Smooth muscle cell (in vitro differentiated cells): ENCODE results near the gene PARP11. TPM values are rescaled to one million over a fixed set of nuclear protein-coding genes. Genes with fewer than 3 reads are reported as not detected.

Experiments used
- DNase-seq: peaks from one replicate; lab custom pipeline; 2025; ENCODE audit not compliant: unreplicated experiment; lab: John Stamatoyannopoulos, UW
- H2AFZ ChIP-seq: fragments of 200-600 bp; sonication (generic); 2 replicates; pipeline ENCODE4 v1.6.0; 2016; ENCODE audit warnings: antibody characterized with exemption, low read depth, mild to moderate bottlenecking
- H3F3A ChIP-seq: fragments of 200-600 bp; sonication (generic); 2 replicates; pipeline ENCODE4 v1.6.0; 2017; ENCODE audit warnings: antibody characterized with exemption, low read depth
- H3K27ac ChIP-seq: fragments of 200-600 bp; sonication (generic); 2 replicates; pipeline ENCODE4 v1.5.1; 2016; ENCODE audit warnings: low read depth, mild to moderate bottlenecking
- H3K27me3 ChIP-seq: fragments of 200-600 bp; sonication (generic); 2 replicates; pipeline ENCODE4 v1.6.1; 2016; ENCODE audit warnings: low read depth, mild to moderate bottlenecking
- H3K36me3 ChIP-seq: fragments of 200-600 bp; sonication (generic); 2 replicates; pipeline ENCODE4 v1.5.1; 2016; ENCODE audit warnings: low read depth
- H3K4me1 ChIP-seq: fragments of 200-600 bp; sonication (generic); 2 replicates; pipeline ENCODE4 v1.5.1; 2016; ENCODE audit warnings: low read depth
- H3K4me2 ChIP-seq: fragments of 200-600 bp; sonication (generic); 2 replicates; pipeline ENCODE4 v1.6.0; 2016; ENCODE audit warnings: mild to moderate bottlenecking
- H3K4me3 ChIP-seq: fragments of 200-600 bp; sonication (generic); 2 replicates; pipeline ENCODE4 v1.5.1; 2016; ENCODE audit warnings: mild to moderate bottlenecking
- H3K79me2 ChIP-seq: fragments of 200-600 bp; sonication (generic); 2 replicates; pipeline ENCODE4 v1.6.0; 2016; ENCODE audit warnings: low read depth, mild to moderate bottlenecking
- H3K9ac ChIP-seq: fragments of 200-600 bp; sonication (generic); 2 replicates; pipeline ENCODE4 v1.6.0; 2016; ENCODE audit warnings: low read depth
- H3K9me3 ChIP-seq: fragments of 200-600 bp; sonication (generic); replicated peaks from 2 replicates; pipeline ENCODE4 v1.5.1; 2016; ENCODE audit warnings: low read depth
- H4K20me1 ChIP-seq: fragments of 200-600 bp; sonication (generic); 2 replicates; pipeline ENCODE4 v1.6.0; 2016; ENCODE audit warnings: low read depth
- CTCF ChIP-seq: fragments of 200-600 bp; sonication (generic); IDR thresholded peaks from 2 replicates; pipeline ENCODE4 v1.5.1; 2017; ENCODE audit warnings: borderline replicate concordance, mild to moderate bottlenecking, antibody characterized with exemption; ENCODE audit not compliant: insufficient read depth, poor library complexity, severe bottlenecking
- WGBS: methylation state at CpG from one replicate; pipeline ENCODE4 v1.1.7; 2016; ENCODE audit warnings: low lambda C conversion rate; 5-methylcytosine and 5-hydroxymethylcytosine counted together
- polyA plus RNA-seq: library from polyadenylated mRNA; unstranded; fragments of >200 nt; fragmentation: Nextera tagmentation; extraction: Ambion mirVana; gene quantifications from 2 replicates; pipeline ENCODE4 v1.2.1, GENCODE V29; 2016
- total RNA-seq: library from RNA; depleted of rRNA; stranded (reverse); fragments of >200 nt; gene quantifications from 2 replicates; pipeline ENCODE4 v1.2.3, GENCODE V29; 2014

PARP11 gene
- total and polyA plus RNA-seq, 2 experiments from 2014 or later, result 6.1 to 9.6 TPM

DNA sequence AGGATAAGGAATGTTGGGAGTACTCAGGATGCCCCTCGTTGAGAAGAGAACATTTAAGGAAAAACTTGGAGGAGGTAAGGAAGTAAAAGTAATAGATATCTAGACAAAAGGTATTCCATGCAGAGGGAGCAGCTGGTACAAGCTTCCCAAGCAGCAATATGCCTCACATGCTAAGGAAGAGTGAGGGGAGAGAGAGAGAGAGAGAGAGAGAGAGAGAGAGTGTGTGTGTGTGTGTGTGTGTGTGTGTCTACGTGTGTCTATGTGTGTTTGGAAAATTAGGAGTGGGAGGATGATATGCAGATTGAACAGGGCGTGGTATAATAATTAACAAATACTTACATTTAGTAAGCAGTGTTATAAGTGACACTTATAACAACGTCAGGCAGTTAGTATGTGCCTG, 9.2 kb upstream of the PARP11 start:
- H4K20me1 ChIP-seq, result no peaks in the 10 kb centered on the region
- no peak overlapping the region for H2AFZ ChIP-seq
- H3K4me2 ChIP-seq, result no peak overlapping the region
- no peaks in the 10 kb centered on the region for H3K9me3 ChIP-seq
- H3F3A ChIP-seq, result no peaks in the 10 kb centered on the region
- peaks cover 19% of the 10 kb centered on the region for H3K4me1 ChIP-seq
- H3K79me2 ChIP-seq, result no peaks in the 10 kb centered on the region
- no peak for DNase-seq
- no peak overlapping the region for H3K9ac ChIP-seq
- no peaks in the 10 kb centered on the region for H3K36me3 ChIP-seq
- H3K27ac ChIP-seq, result no peak overlapping the region
- WGBS, result 80% methylated on average over 4 of the region's 4 CpGs
- no peak overlapping the region for H3K4me3 ChIP-seq
- no peak for TF ChIP-seq CTCF
- no peaks in the 10 kb centered on the region for H3K27me3 ChIP-seq

GRCh38 chr12:3881281-3881950, 8.2 kb upstream of the PARP11 start:
- Histone ChIP-seq H3K27me3 (no peaks in the 10 kb centered on the region), H3F3A (no peaks in the 10 kb centered on the region), H3K4me1 (peaks cover 19% of the 10 kb centered on the region), H3K9ac (no peak overlapping the region), H3K36me3 (no peaks in the 10 kb centered on the region), H3K79me2 (no peaks in the 10 kb centered on the region), H3K9me3 (no peaks in the 10 kb centered on the region), H4K20me1 (no peaks in the 10 kb centered on the region), H3K4me3 (no peak overlapping the region), H2AFZ (peak overlapping the region; percentile 35), H3K27ac (no peak overlapping the region), H3K4me2 (peak overlapping the region; percentile 19)
- WGBS, result 51% methylated on average over 11 of the region's 11 CpGs
- DNase-seq, result no peak
- no peak for TF ChIP-seq CTCF

DNA sequence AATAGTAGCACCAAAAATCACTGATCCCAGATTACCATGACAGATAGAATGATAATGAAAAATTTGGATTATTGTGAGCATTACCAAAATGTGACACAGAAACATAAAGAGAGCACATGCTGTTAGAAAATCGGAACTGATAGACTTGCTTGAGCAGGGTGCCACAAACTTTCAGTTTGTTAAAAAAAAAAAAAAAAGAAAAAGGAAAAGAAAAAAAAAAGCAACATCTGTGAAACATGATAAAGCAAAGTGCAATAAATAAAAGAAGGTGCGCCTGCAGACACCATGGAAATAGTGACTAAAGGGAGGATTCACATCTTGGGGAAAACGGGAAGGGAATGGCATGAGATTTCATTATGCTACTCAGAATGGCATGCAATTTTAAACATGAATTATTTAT, 6.6 kb upstream of the PARP11 start:
- Histone ChIP-seq H3K4me2 (no peak overlapping the region), H3K9me3 (no peaks in the 10 kb centered on the region), H3K9ac (no peak overlapping the region), H3K4me3 (no peak overlapping the region), H3K27me3 (no peaks in the 10 kb centered on the region), H3F3A (no peaks in the 10 kb centered on the region), H3K4me1 (peaks cover 15% of the 10 kb centered on the region), H3K27ac (no peak overlapping the region), H3K79me2 (no peaks in the 10 kb centered on the region), H2AFZ (no peak overlapping the region), H4K20me1 (no peaks in the 10 kb centered on the region), H3K36me3 (no peaks in the 10 kb centered on the region)
- TF ChIP-seq CTCF, result no peak
- no peak for DNase-seq
- 97% methylated on average over 3 of the region's 3 CpGs for WGBS

- peak overlapping the region; percentile 81 for H3K4me3 ChIP-seq
- H3K36me3 ChIP-seq, result no peaks in the 10 kb centered on the region
- no peaks in the 10 kb centered on the region for H3K9me3 ChIP-seq
- H3K9ac ChIP-seq, result peak overlapping the region; percentile 91
- H4K20me1 ChIP-seq, result no peaks in the 10 kb centered on the region
- no peak for TF ChIP-seq CTCF
- H3K4me2 ChIP-seq, result peak overlapping the region; percentile 99
- no peaks in the 10 kb centered on the region for H3K27me3 ChIP-seq
- H2AFZ ChIP-seq, result no peak overlapping the region
- H3F3A ChIP-seq, result no peaks in the 10 kb centered on the region
- H3K4me1 ChIP-seq, result peaks cover 11% of the 10 kb centered on the region
- H3K79me2 ChIP-seq, result peaks cover 43% of the 10 kb centered on the region
- no peak overlapping the region for H3K27ac ChIP-seq
- DNase-seq, result no peak
- 94% methylated on average over 4 of the region's 4 CpGs for WGBS
Measured at GRCh38 chr12:3871356-3871755, 1.8 kb downstream of the PARP11 start.
